HG03135 (cell line): ENCODE data around the gene GALNT17.

Source experiments
- ATAC-seq: cut with Tn5 transposase; IDR thresholded peaks from one replicate; pipeline ENCODE4 v1.9.1; 2021; ENCODE audit warnings: mild to moderate bottlenecking, moderate library complexity; ENCODE audit not compliant: unreplicated experiment

GALNT17 gene

GRCh38 chr7:71329030-71329660, 197.2 kb downstream of the GALNT17 start:
- no peak for ATAC-seq

GRCh38 chr7:71332207-71332606, 200.3 kb downstream of the GALNT17 start:
- ATAC-seq: no peak

GRCh38 chr7:71334541-71334940, 202.6 kb downstream of the GALNT17 start:
- ATAC-seq: no peak

GRCh38 chr7:71338866-71339265, 206.9 kb downstream of the GALNT17 start:
- ATAC-seq: no peak

GRCh38 chr7:71339924-71340323, 208.0 kb downstream of the GALNT17 start:
- no peak for ATAC-seq

- ATAC-seq: no peak
Observed at GRCh38 chr7:71342202-71342601, 210.3 kb downstream of the GALNT17 start.

GRCh38 chr7:71343039-71343438, 211.1 kb downstream of the GALNT17 start:
- ATAC-seq: no peak

- no peak for ATAC-seq
Observed at GRCh38 chr7:71343892-71344291, 211.9 kb downstream of the GALNT17 start.

GRCh38 chr7:71345117-71345884, 213.4 kb downstream of the GALNT17 start:
- ATAC-seq: no peak

- ATAC-seq: no peak
Observed at GRCh38 chr7:71348821-71349681, 217.1 kb downstream of the GALNT17 start.

- no peak for ATAC-seq
Observed at GRCh38 chr7:71349682-71350481, 217.9 kb downstream of the GALNT17 start.

GRCh38 chr7:71350680-71351079, 218.7 kb downstream of the GALNT17 start:
- no peak for ATAC-seq

- ATAC-seq: no peak
Observed at GRCh38 chr7:71354716-71355115, 222.8 kb downstream of the GALNT17 start.

- no peak for ATAC-seq
Observed at GRCh38 chr7:71361451-71362032, 229.6 kb downstream of the GALNT17 start.

- no peak for ATAC-seq
Observed at GRCh38 chr7:71362240-71362639, 230.3 kb downstream of the GALNT17 start.

GRCh38 chr7:71363223-71363622, 231.3 kb downstream of the GALNT17 start:
- ATAC-seq: no peak

GRCh38 chr7:71363627-71364026, 231.7 kb downstream of the GALNT17 start:
- ATAC-seq: no peak

- ATAC-seq: no peak
Observed at GRCh38 chr7:71364551-71364950, 232.6 kb downstream of the GALNT17 start.

- no peak for ATAC-seq
Observed at GRCh38 chr7:71372991-71373390, 241.0 kb downstream of the GALNT17 start.

GRCh38 chr7:71377062-71377461, 245.1 kb downstream of the GALNT17 start:
- no peak for ATAC-seq
